ENCODE measurements around the gene OR4K15. TPM values are rescaled to one million over a fixed set of nuclear protein-coding genes. Genes with fewer than 3 reads are reported as not detected.
"Not testable (repeated sequence)": the region's sequence is repeated elsewhere in the genome, so short reads cannot be mapped to it uniquely, and the experiment has no call there.

The OR4K15 gene
- polyA plus RNA-seq, 3 donors = not detected

GRCh38 chr14:19949218-19949617 lies 26.2 kb upstream of the OR4K15 start:
- no CpG with 5 or more reads among the region's 2 CpGs for WGBS (ENCODE audit: insufficient coverage)
- Mint-ChIP-seq H3K27ac (no peak overlapping the region), H3K36me3 (no peaks in the 10 kb centered on the region), H3K27me3 (ENCODE audit: low read depth in 3 of 3) (peaks cover 0 to 1% (median 0%) of the 10 kb centered on the region in 3 donors), H3K4me1 (no peaks in the 10 kb centered on the region), H3K9me3 (peaks cover 0 to 2% (median 0%) of the 10 kb centered on the region in 7 donors), H3K4me3 (no peak overlapping the region)
- Histone ChIP-seq H3K27ac (ENCODE audit: low read depth in 1 of 2, low read length in 2 of 2) (no peak overlapping the region), H3K4me1 (ENCODE audit: control insufficient read depth in 1 of 2, insufficient read depth in 2 of 2, low read length in 2 of 2) (no peaks in the 10 kb centered on the region), H2AFZ (ENCODE audit: insufficient read depth, low read depth, low read length, poor library complexity, severe bottlenecking) (no peak overlapping the region), H4K20me1 (ENCODE audit: insufficient read depth, low read length) (no peaks in the 10 kb centered on the region), H3K9ac (ENCODE audit: insufficient read depth, low read length, poor library complexity, severe bottlenecking) (no peak overlapping the region), H3K79me2 (ENCODE audit: insufficient read depth, low read length) (no peaks in the 10 kb centered on the region), H3K4me3 (replicated peaks in 1 of 3; ENCODE audit: low read depth in 2 of 3, low read length in 3 of 3) (no peak overlapping the region), H3K27me3 (ENCODE audit: control insufficient read depth in 2 of 2, insufficient read depth in 2 of 2, low read length in 2 of 2) (no peaks in the 10 kb centered on the region), H3K4me2 (replicated peaks; ENCODE audit: extremely low read depth, low read length, poor library complexity, severe bottlenecking) (no peak overlapping the region), H3K36me3 (replicated peaks in 1 of 2; ENCODE audit: control insufficient read depth in 1 of 2, insufficient read depth in 2 of 2, low read length in 2 of 2) (no peaks in the 10 kb centered on the region), H3K9me3 (replicated peaks in 1 of 2; ENCODE audit: control insufficient read depth in 1 of 2, insufficient read depth in 1 of 2, low read length in 2 of 2) (no peaks in the 10 kb centered on the region)
- no peak for TF ChIP-seq CTCF (IDR thresholded peaks at IDR 0.05)
- DNase-seq = no peak
- intact Hi-C loops (cut with micrococcal nuclease) = no loop called here

- H3K4me1 Mint-ChIP-seq; H3K27ac Mint-ChIP-seq; H2AFZ ChIP-seq (ENCODE audit: insufficient read depth, low read depth, low read length, poor library complexity, severe bottlenecking); H3K9me3 Mint-ChIP-seq; H3K36me3 ChIP-seq (replicated peaks in 1 of 2; ENCODE audit: control insufficient read depth in 1 of 2, insufficient read depth in 2 of 2, low read length in 2 of 2); H3K4me3 ChIP-seq (replicated peaks in 1 of 3; ENCODE audit: low read depth in 2 of 3, low read length in 3 of 3); H3K27me3 ChIP-seq (ENCODE audit: control insufficient read depth in 2 of 2, insufficient read depth in 2 of 2, low read length in 2 of 2); H3K9me3 ChIP-seq (replicated peaks in 1 of 2; ENCODE audit: control insufficient read depth in 1 of 2, insufficient read depth in 1 of 2, low read length in 2 of 2); H3K9ac ChIP-seq (ENCODE audit: insufficient read depth, low read length, poor library complexity, severe bottlenecking); H4K20me1 ChIP-seq (ENCODE audit: insufficient read depth, low read length); intact Hi-C loops (cut with micrococcal nuclease); H3K27ac ChIP-seq (ENCODE audit: low read depth in 1 of 2, low read length in 2 of 2); H3K4me1 ChIP-seq (ENCODE audit: control insufficient read depth in 1 of 2, insufficient read depth in 2 of 2, low read length in 2 of 2); H3K27me3 Mint-ChIP-seq (ENCODE audit: low read depth in 3 of 3); DNase-seq; H3K79me2 ChIP-seq (ENCODE audit: insufficient read depth, low read length); H3K4me3 Mint-ChIP-seq; H3K4me2 ChIP-seq (replicated peaks; ENCODE audit: extremely low read depth, low read length, poor library complexity, severe bottlenecking); H3K36me3 Mint-ChIP-seq: not testable (repeated sequence)
- 83% methylated on average over 2 of the region's 2 CpGs for WGBS (ENCODE audit: insufficient coverage)
Observed at GRCh38 chr14:19969735-19970134, 5.7 kb upstream of the OR4K15 start.
